ENCODE measurements around the gene MPDZ.

Gene MPDZ, protein sequence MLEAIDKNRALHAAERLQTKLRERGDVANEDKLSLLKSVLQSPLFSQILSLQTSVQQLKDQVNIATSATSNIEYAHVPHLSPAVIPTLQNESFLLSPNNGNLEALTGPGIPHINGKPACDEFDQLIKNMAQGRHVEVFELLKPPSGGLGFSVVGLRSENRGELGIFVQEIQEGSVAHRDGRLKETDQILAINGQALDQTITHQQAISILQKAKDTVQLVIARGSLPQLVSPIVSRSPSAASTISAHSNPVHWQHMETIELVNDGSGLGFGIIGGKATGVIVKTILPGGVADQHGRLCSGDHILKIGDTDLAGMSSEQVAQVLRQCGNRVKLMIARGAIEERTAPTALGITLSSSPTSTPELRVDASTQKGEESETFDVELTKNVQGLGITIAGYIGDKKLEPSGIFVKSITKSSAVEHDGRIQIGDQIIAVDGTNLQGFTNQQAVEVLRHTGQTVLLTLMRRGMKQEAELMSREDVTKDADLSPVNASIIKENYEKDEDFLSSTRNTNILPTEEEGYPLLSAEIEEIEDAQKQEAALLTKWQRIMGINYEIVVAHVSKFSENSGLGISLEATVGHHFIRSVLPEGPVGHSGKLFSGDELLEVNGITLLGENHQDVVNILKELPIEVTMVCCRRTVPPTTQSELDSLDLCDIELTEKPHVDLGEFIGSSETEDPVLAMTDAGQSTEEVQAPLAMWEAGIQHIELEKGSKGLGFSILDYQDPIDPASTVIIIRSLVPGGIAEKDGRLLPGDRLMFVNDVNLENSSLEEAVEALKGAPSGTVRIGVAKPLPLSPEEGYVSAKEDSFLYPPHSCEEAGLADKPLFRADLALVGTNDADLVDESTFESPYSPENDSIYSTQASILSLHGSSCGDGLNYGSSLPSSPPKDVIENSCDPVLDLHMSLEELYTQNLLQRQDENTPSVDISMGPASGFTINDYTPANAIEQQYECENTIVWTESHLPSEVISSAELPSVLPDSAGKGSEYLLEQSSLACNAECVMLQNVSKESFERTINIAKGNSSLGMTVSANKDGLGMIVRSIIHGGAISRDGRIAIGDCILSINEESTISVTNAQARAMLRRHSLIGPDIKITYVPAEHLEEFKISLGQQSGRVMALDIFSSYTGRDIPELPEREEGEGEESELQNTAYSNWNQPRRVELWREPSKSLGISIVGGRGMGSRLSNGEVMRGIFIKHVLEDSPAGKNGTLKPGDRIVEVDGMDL (N-terminal part only)

DNA sequence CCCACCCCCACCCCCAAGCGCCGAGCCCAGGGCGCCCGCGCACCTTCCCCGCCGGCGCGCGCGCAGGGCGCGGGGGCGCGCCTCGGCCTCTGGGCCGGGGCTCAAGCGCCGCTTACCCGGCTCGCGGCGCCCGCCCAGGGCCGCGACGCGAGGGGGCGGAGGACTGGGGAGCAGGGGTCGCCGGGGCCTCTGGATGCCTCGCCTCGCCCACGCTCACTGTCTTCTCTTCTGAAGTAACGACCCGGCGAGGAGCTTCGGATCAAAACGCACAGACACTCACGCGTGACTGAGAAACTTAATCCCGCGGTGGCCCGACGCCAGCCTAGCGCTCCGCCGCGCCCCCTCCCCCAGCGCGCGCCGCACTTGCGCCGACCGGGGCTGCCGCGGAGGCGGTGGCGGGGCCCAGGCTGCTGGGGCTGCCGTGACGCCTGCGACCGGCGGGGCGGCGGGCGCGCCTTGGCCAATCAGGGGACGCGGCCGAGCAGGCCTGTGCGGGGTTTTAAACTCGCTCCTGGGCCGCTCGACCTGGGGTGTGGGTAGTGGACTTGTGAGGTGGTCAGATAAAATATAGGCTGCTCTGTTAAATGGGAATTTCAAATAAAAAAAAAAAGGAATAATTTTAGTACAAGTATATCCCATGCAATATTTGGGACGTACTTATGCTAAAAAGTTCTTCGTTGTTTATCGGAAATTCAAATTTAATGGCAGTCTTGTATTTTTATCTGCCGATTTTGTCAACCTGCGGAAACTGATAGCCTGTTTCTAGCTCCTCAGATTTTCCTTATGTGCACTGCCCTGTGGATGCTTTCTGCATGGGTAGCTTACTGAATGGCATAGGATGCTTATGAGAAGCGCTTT, at the start of gene MPDZ:
TSS of gene MPDZ (minus strand) at position 409 of the 858 bp plus-strand sequence. CDS start 29,377 bp downstream, outside the sequence.
- H3K4me1 Mint-ChIP-seq = peaks cover 60% of the 10 kb centered on the region
- peak within 1 kb of the TSS; percentile 98 to 99 (median 99) for H3K27ac Mint-ChIP-seq
- TF ChIP-seq, protein P1, sequence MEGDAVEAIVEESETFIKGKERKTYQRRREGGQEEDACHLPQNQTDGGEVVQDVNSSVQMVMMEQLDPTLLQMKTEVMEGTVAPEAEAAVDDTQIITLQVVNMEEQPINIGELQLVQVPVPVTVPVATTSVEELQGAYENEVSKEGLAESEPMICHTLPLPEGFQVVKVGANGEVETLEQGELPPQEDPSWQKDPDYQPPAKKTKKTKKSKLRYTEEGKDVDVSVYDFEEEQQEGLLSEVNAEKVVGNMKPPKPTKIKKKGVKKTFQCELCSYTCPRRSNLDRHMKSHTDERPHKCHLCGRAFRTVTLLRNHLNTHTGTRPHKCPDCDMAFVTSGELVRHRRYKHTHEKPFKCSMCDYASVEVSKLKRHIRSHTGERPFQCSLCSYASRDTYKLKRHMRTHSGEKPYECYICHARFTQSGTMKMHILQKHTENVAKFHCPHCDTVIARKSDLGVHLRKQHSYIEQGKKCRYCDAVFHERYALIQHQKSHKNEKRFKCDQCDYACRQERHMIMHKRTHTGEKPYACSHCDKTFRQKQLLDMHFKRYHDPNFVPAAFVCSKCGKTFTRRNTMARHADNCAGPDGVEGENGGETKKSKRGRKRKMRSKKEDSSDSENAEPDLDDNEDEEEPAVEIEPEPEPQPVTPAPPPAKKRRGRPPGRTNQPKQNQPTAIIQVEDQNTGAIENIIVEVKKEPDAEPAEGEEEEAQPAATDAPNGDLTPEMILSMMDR (IDR thresholded peaks at IDR 0.05; ENCODE audit: unreplicated experiment in 3 of 3) = peak in 1 of 3 experiments; percentile 23
- H3K4me3 Mint-ChIP-seq = peak within 1 kb of the TSS; percentile 93 to 99 (median 99)
- no peaks in the 10 kb centered on the region for H3K9me3 Mint-ChIP-seq
- peaks cover 4% of the 10 kb centered on the region for H3K36me3 Mint-ChIP-seq (ENCODE audit: low read depth)
- no peaks in the 10 kb centered on the region for H3K27me3 Mint-ChIP-seq (ENCODE audit: low read depth)

DNA sequence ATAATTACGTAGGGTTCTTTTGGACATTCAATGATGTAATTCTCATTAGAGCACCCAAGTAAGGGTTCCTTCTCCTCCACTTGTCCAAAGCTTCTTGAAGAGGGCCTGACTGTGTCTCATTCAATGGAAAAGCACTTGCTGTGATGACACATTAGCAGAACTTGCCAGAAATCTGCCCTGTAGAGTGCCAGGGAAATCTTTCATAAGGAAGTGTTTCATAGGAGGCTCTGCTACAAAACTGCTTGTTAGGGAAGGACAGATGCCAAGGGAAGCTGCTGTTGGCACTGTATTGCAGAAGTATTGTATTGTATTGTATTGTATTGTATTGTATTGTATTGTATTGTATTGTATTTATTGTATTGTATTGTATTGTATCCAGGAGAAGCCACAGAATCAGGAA, 45.5 kb upstream of the MPDZ start:
- H3K4me1 Mint-ChIP-seq = no peaks in the 10 kb centered on the region
- no peak overlapping the region for H3K4me3 Mint-ChIP-seq
- no peaks in the 10 kb centered on the region for H3K36me3 Mint-ChIP-seq (ENCODE audit: low read depth)
- TF ChIP-seq, protein P1 (IDR thresholded peaks at IDR 0.05; ENCODE audit: unreplicated experiment in 3 of 3) = no peak
- H3K27ac Mint-ChIP-seq = no peak overlapping the region
- no peaks in the 10 kb centered on the region for H3K27me3 Mint-ChIP-seq (ENCODE audit: low read depth)
- H3K9me3 Mint-ChIP-seq = no peaks in the 10 kb centered on the region

- Mint-ChIP-seq H3K4me1 (no peaks in the 10 kb centered on the region), H3K36me3 (ENCODE audit: low read depth) (peaks cover 4% of the 10 kb centered on the region), H3K27ac (peak overlapping the region in 1 of 3 experiments; percentile 76), H3K27me3 (ENCODE audit: low read depth) (no peaks in the 10 kb centered on the region), H3K9me3 (peaks cover 6% of the 10 kb centered on the region), H3K4me3 (no peak overlapping the region)
- TF ChIP-seq, protein P1 (IDR thresholded peaks at IDR 0.05; ENCODE audit: unreplicated experiment in 3 of 3) = no peak
Measured at GRCh38 chr9:13322828-13323550, 43.5 kb upstream of the MPDZ start.

DNA sequence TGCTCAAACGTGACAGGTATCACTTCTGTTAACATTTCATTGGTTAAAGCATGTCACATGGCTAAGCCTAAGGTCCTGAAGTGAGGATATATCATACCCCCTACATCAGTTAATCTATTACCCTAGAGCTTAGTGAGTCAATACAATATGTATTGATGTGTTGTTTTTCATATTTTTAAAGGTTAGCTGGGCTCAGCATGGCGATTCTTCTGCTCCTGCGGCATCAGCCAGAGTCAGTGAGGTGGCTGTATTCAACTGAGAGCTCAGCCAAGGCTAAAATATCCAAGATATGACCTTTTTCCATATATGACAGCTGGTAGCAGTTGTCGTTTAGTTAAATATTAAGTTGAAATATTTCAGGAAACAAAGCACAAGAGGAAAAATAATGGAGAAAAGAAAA, 38.5 kb upstream of the MPDZ start:
- peaks cover 4% of the 10 kb centered on the region for H3K36me3 Mint-ChIP-seq (ENCODE audit: low read depth)
- no peaks in the 10 kb centered on the region for H3K27me3 Mint-ChIP-seq (ENCODE audit: low read depth)
- H3K4me1 Mint-ChIP-seq = no peaks in the 10 kb centered on the region
- H3K4me3 Mint-ChIP-seq = no peak overlapping the region
- peaks cover 10% of the 10 kb centered on the region for H3K9me3 Mint-ChIP-seq
- H3K27ac Mint-ChIP-seq = no peak overlapping the region
- TF ChIP-seq, protein P1 (IDR thresholded peaks at IDR 0.05; ENCODE audit: unreplicated experiment in 3 of 3) = no peak

Measured in nephron (organoid).